HG03095 (cell line): ENCODE results near the gene PDIA4.
"Not testable (repeated sequence)": the region's sequence is repeated elsewhere in the genome, so short reads cannot be mapped to it uniquely, and the experiment has no call there.

Experiments
- ATAC-seq: cut with Tn5 transposase; IDR thresholded peaks from one replicate; pipeline ENCODE4 v1.9.1; 2021; ENCODE audit warnings: moderate library complexity; ENCODE audit not compliant: unreplicated experiment

PDIA4 gene

DNA sequence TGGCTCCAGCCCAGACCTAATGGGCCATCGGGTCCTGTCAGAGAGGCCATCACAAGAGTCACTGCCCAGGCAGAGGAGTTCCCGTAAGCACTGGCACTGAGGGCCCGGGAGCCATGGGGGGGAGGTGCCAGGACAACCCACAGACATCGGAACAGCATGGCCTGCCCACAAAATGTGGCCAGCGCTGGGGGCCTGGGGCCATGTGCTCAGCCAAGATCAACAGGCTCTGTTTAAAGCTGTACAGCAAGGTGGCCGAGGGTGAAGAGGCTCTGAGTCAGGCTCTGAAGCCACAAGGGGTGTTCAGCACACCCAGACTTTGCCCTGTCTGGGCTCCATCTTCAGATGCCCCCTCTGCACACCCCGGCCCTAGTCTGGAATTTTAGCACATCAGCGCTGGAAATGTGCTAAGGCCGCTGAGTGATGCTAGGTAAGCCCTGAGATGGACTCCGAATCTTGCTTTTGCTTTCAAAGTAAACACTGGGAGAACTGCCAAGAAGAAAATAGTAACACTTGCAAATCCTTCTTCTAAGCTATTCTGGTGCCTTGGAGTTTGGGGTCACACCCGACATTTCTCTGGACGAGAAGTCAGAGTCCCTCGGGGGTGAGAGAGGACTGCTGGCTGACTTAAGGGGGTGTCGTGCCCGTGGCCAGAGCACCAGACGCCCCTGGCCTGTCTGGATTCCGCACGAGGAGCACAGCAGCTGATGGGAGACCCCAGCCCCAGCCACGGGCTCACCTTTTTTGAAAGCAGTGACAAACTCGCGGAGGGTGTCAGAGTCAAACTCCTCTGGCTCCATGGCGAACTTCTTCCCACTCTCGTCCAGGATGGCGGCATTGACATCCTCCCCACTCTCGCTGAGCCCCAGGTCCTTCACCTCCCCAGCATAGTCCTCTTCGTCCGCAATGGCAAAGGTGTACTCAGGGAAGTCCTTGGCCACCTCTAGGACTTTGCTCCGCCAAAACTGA is 23.6 kb downstream of the PDIA4 start:
- no peak for ATAC-seq

GRCh38 chr7:149003560-149004305 is 24.6 kb downstream of the PDIA4 start:
- no peak for ATAC-seq

GRCh38 chr7:149003018-149003417 is 25.3 kb downstream of the PDIA4 start:
- ATAC-seq, result no peak

- no peak for ATAC-seq
These were observed 25.7 kb downstream of the PDIA4 start for GRCh38 chr7:149002604-149003003.

DNA sequence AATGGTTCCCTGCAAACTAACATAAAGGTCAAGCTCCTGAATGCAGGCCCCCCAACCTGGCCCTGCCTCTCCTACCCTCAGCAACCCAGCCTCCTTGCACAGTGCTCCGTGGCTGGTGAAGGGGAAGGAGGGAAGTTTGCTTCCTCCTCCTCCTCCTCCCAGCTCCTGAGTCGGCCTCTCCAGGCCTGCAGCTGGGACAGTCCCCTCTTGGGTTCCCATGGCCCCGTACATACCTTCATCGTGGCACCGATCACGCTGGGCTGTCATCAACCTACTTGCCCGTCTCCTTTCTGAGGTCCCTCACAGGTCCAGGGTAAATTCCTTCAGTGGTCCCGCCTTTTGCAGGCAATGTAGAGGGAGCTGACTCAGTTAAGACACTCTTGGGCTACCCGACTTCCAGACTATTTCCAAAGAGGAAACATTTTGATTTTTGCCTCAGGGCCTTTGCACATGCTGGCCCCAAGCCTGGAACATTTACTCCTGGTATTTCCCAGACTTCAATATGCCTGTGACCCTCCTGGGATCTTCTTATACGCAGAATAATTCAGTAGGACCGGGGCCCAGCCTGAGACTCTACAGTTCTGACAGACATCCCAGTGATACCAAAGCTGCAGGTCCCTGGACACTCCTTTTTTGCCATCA is 26.8 kb downstream of the PDIA4 start:
- no peak for ATAC-seq

DNA sequence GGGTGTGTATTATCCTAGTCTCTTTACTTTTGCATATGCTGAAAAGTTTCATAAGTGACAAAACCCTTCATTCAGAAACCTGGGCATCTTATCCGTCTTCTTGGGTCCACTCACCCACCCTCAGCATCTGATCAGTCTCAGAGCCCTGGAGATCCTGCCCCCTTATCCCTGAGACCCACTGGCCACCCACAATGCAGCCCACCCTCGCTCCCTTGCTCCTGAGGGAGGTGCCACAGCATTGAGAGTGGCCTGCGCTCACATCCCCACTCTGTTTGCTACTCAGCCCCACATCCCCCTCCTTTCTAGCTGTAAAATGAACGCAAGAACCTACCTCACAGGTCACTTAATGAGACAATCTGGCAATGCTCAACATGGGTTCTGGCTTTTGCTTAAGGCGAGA is 27.3 kb downstream of the PDIA4 start:
- no peak for ATAC-seq

GRCh38 chr7:148999192-148999591 is 29.1 kb downstream of the PDIA4 start:
- no peak for ATAC-seq

GRCh38 chr7:148997497-148997896 is 30.8 kb downstream of the PDIA4 start:
- no peak for ATAC-seq

DNA sequence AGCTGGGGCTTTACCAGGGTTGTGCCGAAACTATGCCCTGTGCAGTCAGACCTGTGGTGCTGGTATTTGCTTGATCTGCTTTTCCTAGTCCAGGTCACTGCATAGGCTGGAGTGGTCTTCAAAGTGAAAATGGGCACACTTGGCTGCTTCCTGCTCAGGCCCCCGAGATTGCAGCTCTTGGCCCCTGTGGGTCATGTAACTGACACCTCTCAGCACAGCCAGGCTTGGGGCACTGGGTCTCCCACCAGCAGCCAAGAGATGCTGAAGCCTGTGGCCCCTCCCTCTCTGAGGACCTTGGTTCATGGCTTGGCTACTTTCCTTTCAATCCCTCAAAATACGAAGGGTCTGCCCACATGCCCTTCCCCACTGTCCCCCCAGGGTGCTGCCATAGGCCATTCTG is 33.7 kb downstream of the PDIA4 start:
- ATAC-seq, result no peak

- no peak for ATAC-seq
These were observed 35.1 kb downstream of the PDIA4 start for GRCh38 chr7:148993193-148993592.

DNA sequence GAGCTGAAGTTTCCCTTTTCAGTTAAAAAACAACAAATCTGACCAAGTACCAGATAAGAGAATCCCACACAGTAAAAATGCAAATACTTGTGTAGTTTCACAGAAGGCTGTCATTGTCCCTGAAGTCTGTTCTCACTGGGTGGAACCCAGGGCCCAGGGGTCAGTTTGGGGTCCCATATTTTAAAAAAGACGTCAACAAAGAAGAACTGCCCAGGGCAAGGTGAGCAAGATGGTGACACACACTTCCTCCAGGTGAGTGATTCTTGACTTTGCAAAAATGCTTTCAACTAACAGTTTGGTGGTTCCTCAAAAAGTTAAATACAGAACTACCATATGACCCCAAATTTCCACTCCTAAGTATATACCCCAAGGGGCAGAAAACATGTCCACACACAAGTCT is 36.8 kb downstream of the PDIA4 start:
- ATAC-seq, result no peak

- peak; percentile 6 for ATAC-seq
These were observed 40.4 kb downstream of the PDIA4 start for GRCh38 chr7:148987751-148988512.

GRCh38 chr7:148987010-148987750 is 41.1 kb downstream of the PDIA4 start:
- peak; percentile 92 for ATAC-seq

GRCh38 chr7:148986742-148987009 is 41.6 kb downstream of the PDIA4 start:
- ATAC-seq, result no peak

GRCh38 chr7:148983200-148984146 is 44.8 kb downstream of the PDIA4 start:
- peak; percentile 47 for ATAC-seq

- no peak for ATAC-seq
These were observed 45.6 kb downstream of the PDIA4 start for GRCh38 chr7:148982654-148983199.

- ATAC-seq, result no peak
These were observed 48.5 kb downstream of the PDIA4 start for GRCh38 chr7:148979827-148980226.

- not testable (repeated sequence) for ATAC-seq
These were observed 49.2 kb downstream of the PDIA4 start for GRCh38 chr7:148979072-148979471.

GRCh38 chr7:148978091-148978490 is 50.2 kb downstream of the PDIA4 start:
- ATAC-seq, result no peak
